ENCODE data around the gene DCP1B.

- TF ChIP-seq CTCF (conservative IDR thresholded peaks at IDR 0.05; ENCODE audit: low read depth, low read length), result no peak
- TF ChIP-seq POLR2A (IDR thresholded peaks at IDR 0.05; ENCODE audit: low read depth, low read length), result no peak
- TF ChIP-seq SMC3 (IDR thresholded peaks at IDR 0.05; ENCODE audit: low read depth, low read length), result no peak
- TF ChIP-seq MAZ (IDR thresholded peaks at IDR 0.05; ENCODE audit: borderline replicate concordance, low read depth, low read length), result no peak
- TF ChIP-seq RFX5 (IDR thresholded peaks at IDR 0.05; ENCODE audit: low read depth, low read length), result no peak
- no peak for TF ChIP-seq MAFK (IDR thresholded peaks at IDR 0.05; ENCODE audit: low read depth, low read length)
- TF ChIP-seq RAD21 (IDR thresholded peaks at IDR 0.05; ENCODE audit: low read length), result no peak
- TF ChIP-seq ELK1 (IDR thresholded peaks at IDR 0.05; ENCODE audit: borderline replicate concordance, low read depth, low read length), result no peak
- 0 out of 2 replicates have a peak, but pooled peaks have one; percentile 17 for TF ChIP-seq CEBPB (IDR thresholded peaks at IDR 0.05; ENCODE audit: low read depth, low read length)
- no peak for TF ChIP-seq USF2 (IDR thresholded peaks at IDR 0.05; ENCODE audit: low read depth, low read length)
- TF ChIP-seq MXI1 (IDR thresholded peaks at IDR 0.05; ENCODE audit: borderline replicate concordance, low read depth, low read length), result no peak
- no peak for TF ChIP-seq RCOR1 (IDR thresholded peaks at IDR 0.05; ENCODE audit: insufficient replicate concordance, low read length)
- no peak for TF ChIP-seq FOS (IDR thresholded peaks at IDR 0.05; ENCODE audit: low read depth, low read length)
Observed at GRCh38 chr12:2035431-2036055, 31.3 kb upstream of the DCP1B start.
